COLO829 (cell line): Measurements from ENCODE around the gene CTNND2.
"Not testable (repeated sequence)": the region's sequence is repeated elsewhere in the genome, so short reads cannot be mapped to it uniquely, and the experiment has no call there.

Source experiments
- DNase-seq: peaks from one replicate; pipeline ENCODE4 v3.0.0; 2012; ENCODE audit warnings: low spot score

CTNND2 gene

GRCh38 chr5:11037941-11038340, 866.3 kb downstream of the CTNND2 start:
- DNase-seq = no peak

GRCh38 chr5:11037080-11037479, 867.2 kb downstream of the CTNND2 start:
- DNase-seq = no peak

- no peak for DNase-seq
Measured at GRCh38 chr5:11030671-11031070, 873.6 kb downstream of the CTNND2 start.

GRCh38 chr5:11027660-11028059, 876.6 kb downstream of the CTNND2 start:
- DNase-seq = no peak

GRCh38 chr5:11026543-11026942, 877.7 kb downstream of the CTNND2 start:
- DNase-seq = no peak

GRCh38 chr5:11023945-11024344, 880.3 kb downstream of the CTNND2 start:
- no peak for DNase-seq

- DNase-seq = no peak
Measured at GRCh38 chr5:11013793-11014192, 890.5 kb downstream of the CTNND2 start.

GRCh38 chr5:11012295-11012694, 892.0 kb downstream of the CTNND2 start:
- DNase-seq = no peak

GRCh38 chr5:11010429-11011210, 893.6 kb downstream of the CTNND2 start:
- no peak for DNase-seq

GRCh38 chr5:11009576-11009975, 894.7 kb downstream of the CTNND2 start:
- DNase-seq = no peak

- no peak for DNase-seq
Measured at GRCh38 chr5:11007269-11007870, 896.9 kb downstream of the CTNND2 start.

- DNase-seq = not testable (repeated sequence)
Measured at GRCh38 chr5:11004523-11004922, 899.7 kb downstream of the CTNND2 start.

- no peak for DNase-seq
Measured at GRCh38 chr5:11000515-11001353, 903.5 kb downstream of the CTNND2 start.

- DNase-seq = no peak
Measured at GRCh38 chr5:10999714-11000113, 904.5 kb downstream of the CTNND2 start.

- no peak for DNase-seq
Measured at GRCh38 chr5:10995891-10996290, 908.4 kb downstream of the CTNND2 start.

GRCh38 chr5:10994091-10994986, 909.9 kb downstream of the CTNND2 start:
- no peak for DNase-seq

- no peak for DNase-seq
Measured at GRCh38 chr5:10990634-10991033, 913.6 kb downstream of the CTNND2 start.

GRCh38 chr5:10989577-10990263, 914.5 kb downstream of the CTNND2 start:
- no peak for DNase-seq

- no peak for DNase-seq
Measured at GRCh38 chr5:10988622-10989021, 915.6 kb downstream of the CTNND2 start.

- DNase-seq = no peak
Measured at GRCh38 chr5:10987925-10988504, 916.2 kb downstream of the CTNND2 start.
